Neural progenitor cell (in vitro differentiated cells): ENCODE data around the gene SLC17A8. TPM values are rescaled to one million over a fixed set of nuclear protein-coding genes. Genes with fewer than 3 reads are reported as not detected.

ENCODE experiments used
- DNase-seq: peaks from one replicate; pipeline ENCODE4 v3.0.0-alpha.2; 2016; ENCODE audit warnings: low spot score
- H2AFZ ChIP-seq: fragments of 200-600 bp; sonication (generic); replicated peaks from 2 replicates; pipeline ENCODE4 v1.6.1; 2016; ENCODE audit warnings: antibody characterized with exemption
- H3F3A ChIP-seq: fragments of 200-600 bp; sonication (generic); 2 replicates; pipeline ENCODE4 v1.6.1; 2016; ENCODE audit warnings: antibody characterized with exemption, low read depth
- H3K27ac ChIP-seq: fragments of 200-600 bp; sonication (generic); 2 replicates; pipeline ENCODE4 v1.5.1; 2016; ENCODE audit warnings: mild to moderate bottlenecking
- H3K27me3 ChIP-seq: fragments of 200-600 bp; sonication (generic); 2 replicates; pipeline ENCODE4 v1.6.1; 2016; ENCODE audit warnings: mild to moderate bottlenecking, moderate library complexity
- H3K36me3 ChIP-seq: fragments of 200-600 bp; sonication (generic); 2 replicates; pipeline ENCODE4 v1.5.1; 2016
- H3K4me1 ChIP-seq: fragments of 200-600 bp; sonication (generic); 2 replicates; pipeline ENCODE4 v1.6.1; 2016; ENCODE audit warnings: mixed run types
- H3K4me2 ChIP-seq: fragments of 200-600 bp; sonication (generic); 2 replicates; pipeline ENCODE4 v1.6.1; 2016
- H3K4me3 ChIP-seq: fragments of 200-600 bp; sonication (generic); 2 replicates; pipeline ENCODE4 v1.5.1; 2016
- H3K79me2 ChIP-seq: fragments of 200-600 bp; sonication (generic); 2 replicates; pipeline ENCODE4 v1.6.1; 2016; ENCODE audit warnings: low read depth
- H3K9ac ChIP-seq: fragments of 200-600 bp; sonication (generic); 2 replicates; pipeline ENCODE4 v1.6.1; 2016
- H3K9me3 ChIP-seq: fragments of 200-600 bp; sonication (generic); 2 replicates; pipeline ENCODE4 v1.5.1; 2016; ENCODE audit warnings: low read depth
- H4K20me1 ChIP-seq: fragments of 200-600 bp; sonication (generic); 2 replicates; pipeline ENCODE4 v1.6.1; 2016; ENCODE audit warnings: low read depth
- H3K27ac Mint-ChIP-seq: 3 replicates; pipeline ENCODE4 v1.8.0; 2021; ENCODE audit warnings: mixed read lengths
- H3K27me3 Mint-ChIP-seq: 2 replicates; pipeline ENCODE4 v1.8.0; 2022; ENCODE audit warnings: low read depth, mild to moderate bottlenecking, inconsistent platforms, moderate library complexity, mixed read lengths; ENCODE audit not compliant: insufficient read depth
- H3K36me3 Mint-ChIP-seq: 3 replicates; pipeline ENCODE4 v1.8.0; 2021; ENCODE audit warnings: mixed read lengths
- H3K4me1 Mint-ChIP-seq: 3 replicates; pipeline ENCODE4 v1.8.0; 2021; ENCODE audit warnings: mixed read lengths
- H3K4me3 Mint-ChIP-seq: 3 replicates; pipeline ENCODE4 v1.8.0; 2021; ENCODE audit warnings: mild to moderate bottlenecking, moderate library complexity, mixed read lengths
- H3K9me3 Mint-ChIP-seq: 3 replicates; pipeline ENCODE4 v1.8.0; 2020; ENCODE audit warnings: mixed read lengths
- CTCF ChIP-seq: fragments of 200-600 bp; sonication (generic); IDR thresholded peaks from 2 replicates; pipeline ENCODE4 v1.5.1; 2017; ENCODE audit warnings: antibody characterized with exemption, mild to moderate bottlenecking
- EZH2 ChIP-seq: fragments of 200-600 bp; sonication (generic); IDR thresholded peaks from 2 replicates; pipeline ENCODE4 v1.6.1; 2017; ENCODE audit warnings: antibody characterized with exemption, mild to moderate bottlenecking, moderate library complexity
- EZH2phosphoT487 ChIP-seq: fragments of 200-600 bp; sonication (generic); IDR thresholded peaks from 2 replicates; pipeline ENCODE4 v1.6.1; 2017; ENCODE audit warnings: antibody characterized with exemption
- total RNA-seq: library from RNA; depleted of rRNA; stranded (reverse); fragments of >200 nt; gene quantifications from 2 replicates; pipeline ENCODE4 v1.2.3, GENCODE V29; 2015; ENCODE audit warnings: low replicate concordance

The SLC17A8 gene
- total RNA-seq, 1 donor from 2014 or later = not detected

GRCh38 chr12:100413001-100413400 is 56.1 kb downstream of the SLC17A8 start:
- no peak overlapping the region for H3K9ac ChIP-seq
- no peaks in the 10 kb centered on the region for H3K9me3 ChIP-seq
- H3K27me3 ChIP-seq = no peaks in the 10 kb centered on the region
- Mint-ChIP-seq H3K27me3 (peaks cover 9% of the 10 kb centered on the region), H3K4me1 (no peaks in the 10 kb centered on the region), H3K4me3 (no peak overlapping the region), H3K9me3 (no peaks in the 10 kb centered on the region), H3K27ac (no peak overlapping the region), H3K36me3 (no peaks in the 10 kb centered on the region)
- no peaks in the 10 kb centered on the region for H3F3A ChIP-seq
- no peak overlapping the region for H3K27ac ChIP-seq
- H3K36me3 ChIP-seq = no peaks in the 10 kb centered on the region
- H3K4me3 ChIP-seq = no peak overlapping the region
- TF ChIP-seq EZH2phosphoT487 = no peak
- TF ChIP-seq CTCF = no peak
- no peak for TF ChIP-seq EZH2
- no peak overlapping the region for H3K4me2 ChIP-seq
- no peak for DNase-seq
- H2AFZ ChIP-seq = no peak overlapping the region
- no peaks in the 10 kb centered on the region for H3K4me1 ChIP-seq
- no peaks in the 10 kb centered on the region for H4K20me1 ChIP-seq
- H3K79me2 ChIP-seq = no peaks in the 10 kb centered on the region

DNA sequence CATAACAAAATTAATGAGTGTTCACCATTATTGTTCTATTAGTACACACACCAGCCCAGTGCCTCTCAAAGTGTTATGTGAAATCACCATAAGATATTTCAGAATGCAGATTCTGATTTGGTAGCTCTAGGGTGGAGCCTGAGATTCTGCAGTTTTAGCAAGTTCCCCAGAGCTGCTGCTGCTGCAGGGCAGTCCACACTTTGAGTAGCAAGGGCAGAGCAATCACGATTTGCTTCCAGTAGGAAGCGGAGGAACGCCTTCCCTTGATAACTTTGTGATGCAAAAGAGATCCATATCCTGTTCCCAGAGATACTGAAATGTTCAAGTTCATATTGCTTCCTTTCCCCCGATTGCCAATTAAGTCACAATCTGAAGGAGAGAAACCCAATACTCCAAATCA is 57.9 kb downstream of the SLC17A8 start:
- Mint-ChIP-seq H3K27me3 (peaks cover 5% of the 10 kb centered on the region), H3K36me3 (no peaks in the 10 kb centered on the region), H3K9me3 (no peaks in the 10 kb centered on the region), H3K4me3 (no peak overlapping the region), H3K27ac (no peak overlapping the region), H3K4me1 (no peaks in the 10 kb centered on the region)
- Histone ChIP-seq H3K4me3 (no peak overlapping the region), H4K20me1 (no peaks in the 10 kb centered on the region), H3K9me3 (no peaks in the 10 kb centered on the region), H3K27me3 (no peaks in the 10 kb centered on the region), H3K4me1 (no peaks in the 10 kb centered on the region), H2AFZ (no peak overlapping the region), H3K36me3 (no peaks in the 10 kb centered on the region), H3K4me2 (no peak overlapping the region), H3K79me2 (no peaks in the 10 kb centered on the region), H3K27ac (no peak overlapping the region), H3K9ac (no peak overlapping the region), H3F3A (no peaks in the 10 kb centered on the region)
- TF ChIP-seq EZH2phosphoT487 (no peak), EZH2 (no peak), CTCF (no peak)
- DNase-seq = no peak

DNA sequence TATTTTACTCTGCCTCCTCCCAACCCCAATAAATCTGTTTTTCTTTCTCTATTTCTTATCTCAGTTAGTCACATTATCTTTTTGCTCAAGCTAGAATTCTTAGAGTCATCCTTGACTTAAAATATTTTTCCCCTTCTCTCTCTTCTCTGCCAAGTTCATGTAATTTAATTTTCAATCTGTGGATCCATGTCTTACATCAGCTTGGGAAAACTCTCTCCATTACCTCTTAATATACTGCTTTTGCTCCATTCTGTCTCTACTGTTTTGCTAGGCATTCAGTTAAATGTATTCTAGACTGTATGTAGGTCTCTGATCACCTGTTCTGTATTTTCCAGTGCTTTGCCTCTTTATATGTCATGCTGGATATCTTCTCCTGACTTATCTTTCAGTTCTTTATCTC is 65.8 kb downstream of the SLC17A8 start:
- no peaks in the 10 kb centered on the region for H3F3A ChIP-seq
- Mint-ChIP-seq H3K9me3 (peaks cover 4% of the 10 kb centered on the region), H3K27me3 (peaks cover 2% of the 10 kb centered on the region), H3K4me1 (no peaks in the 10 kb centered on the region), H3K4me3 (no peak overlapping the region), H3K36me3 (no peaks in the 10 kb centered on the region), H3K27ac (no peak overlapping the region)
- no peak for DNase-seq
- no peaks in the 10 kb centered on the region for H4K20me1 ChIP-seq
- no peaks in the 10 kb centered on the region for H3K79me2 ChIP-seq
- H3K4me1 ChIP-seq = no peaks in the 10 kb centered on the region
- H3K4me3 ChIP-seq = no peak overlapping the region
- H3K9me3 ChIP-seq = no peaks in the 10 kb centered on the region
- no peak overlapping the region for H3K4me2 ChIP-seq
- H3K9ac ChIP-seq = no peak overlapping the region
- H3K27me3 ChIP-seq = no peaks in the 10 kb centered on the region
- no peak overlapping the region for H2AFZ ChIP-seq
- no peaks in the 10 kb centered on the region for H3K36me3 ChIP-seq
- H3K27ac ChIP-seq = no peak overlapping the region
- no peak for TF ChIP-seq EZH2
- TF ChIP-seq CTCF = no peak
- TF ChIP-seq EZH2phosphoT487 = no peak
